Measurements from ENCODE around the gene PPP1R13B.

- no peak for TF ChIP-seq EGR1 (IDR thresholded peaks at IDR 0.05; ENCODE audit: low read depth)
- no peak for TF ChIP-seq SIN3A (IDR thresholded peaks at IDR 0.05; ENCODE audit: low read depth)
- no peak for TF ChIP-seq JUND (IDR thresholded peaks at IDR 0.05)
- no peak for TF ChIP-seq POLR2AphosphoS5 (IDR thresholded peaks at IDR 0.05; ENCODE audit: low read depth, low read length)
- no peak for TF ChIP-seq CTCF (IDR thresholded peaks at IDR 0.05 in 2 of 3, conservative IDR thresholded peaks at IDR 0.05 in 1 of 3; ENCODE audit: borderline replicate concordance in 1 of 3, insufficient read depth in 1 of 3, low read depth in 2 of 3, low read length in 2 of 3)
- no peak for TF ChIP-seq POLR2A (IDR thresholded peaks at IDR 0.05; ENCODE audit: borderline replicate concordance, extremely low read depth, insufficient read depth, insufficient read length)
- TF ChIP-seq REST (IDR thresholded peaks at IDR 0.05; ENCODE audit: low read depth), result no peak
- TF ChIP-seq EZH2 (IDR thresholded peaks at IDR 0.05), result no peak
- TF ChIP-seq CEBPB (IDR thresholded peaks at IDR 0.05; ENCODE audit: low read depth), result no peak
- TF ChIP-seq YY1 (IDR thresholded peaks at IDR 0.05; ENCODE audit: extremely low read depth, insufficient replicate concordance, low read depth, low read length), result no peak
- no peak for TF ChIP-seq MAX (IDR thresholded peaks at IDR 0.05)
- TF ChIP-seq, protein P1, sequence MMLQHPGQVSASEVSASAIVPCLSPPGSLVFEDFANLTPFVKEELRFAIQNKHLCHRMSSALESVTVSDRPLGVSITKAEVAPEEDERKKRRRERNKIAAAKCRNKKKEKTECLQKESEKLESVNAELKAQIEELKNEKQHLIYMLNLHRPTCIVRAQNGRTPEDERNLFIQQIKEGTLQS (IDR thresholded peaks at IDR 0.05), result no peak
These were observed 45.0 kb downstream of the PPP1R13B start for GRCh38 chr14:103802356-103802755.
